22Rv1 (cell line): ENCODE measurements around the gene TSPAN1.

Source experiments
- CTCF ChIP-seq: fragments of 450-650 bp; IDR thresholded peaks from 2 replicates; pipeline ENCODE4 v1.5.1; 2017; ENCODE audit warnings: mild to moderate bottlenecking
- ZFX ChIP-seq: fragments of 450-650 bp; IDR thresholded peaks from 2 replicates; pipeline ENCODE4 v1.6.1; 2017; ENCODE audit warnings: antibody characterized with exemption, borderline replicate concordance

DNA sequence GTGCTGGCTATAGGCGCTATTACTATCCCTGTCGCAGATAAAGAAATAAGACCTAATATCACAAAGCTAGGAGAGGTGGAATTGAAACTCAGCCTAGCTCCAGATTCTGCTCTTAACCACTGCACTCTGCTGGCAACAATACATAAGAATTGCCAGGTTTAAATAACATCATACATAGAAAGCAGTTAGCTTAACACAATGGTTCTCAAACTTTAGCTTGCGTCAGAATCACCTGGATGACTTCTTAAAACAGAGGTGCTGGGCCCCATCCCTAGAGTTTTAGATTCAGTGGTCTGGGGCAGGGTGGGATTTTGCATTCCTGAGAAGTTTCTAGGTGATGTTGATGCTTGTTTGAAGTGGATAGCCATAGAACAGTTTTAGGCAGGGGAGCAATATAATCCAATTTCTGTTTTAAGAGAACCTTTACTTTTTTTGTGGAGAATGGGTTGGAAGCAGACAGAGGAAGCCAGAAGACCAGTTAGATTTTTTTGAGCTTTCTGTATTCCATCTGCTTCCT is 24.4 kb downstream of the TSPAN1 start:
- TF ChIP-seq CTCF (no peak), ZFX (no peak)
